ENCODE measurements around the gene AJAP1. TPM values are rescaled to one million over a fixed set of nuclear protein-coding genes. Genes with fewer than 3 reads are reported as not detected.

Gene AJAP1
- total RNA-seq, 3 donors from 2014 or later: 0.16 to 0.66 (median 0.44) TPM

- TF ChIP-seq CTCF (IDR thresholded peaks at IDR 0.05): no peak
- no peak for TF ChIP-seq POLR2A (IDR thresholded peaks at IDR 0.05)
- no peak for TF ChIP-seq POLR2AphosphoS5 (IDR thresholded peaks at IDR 0.05)
- H3K27ac ChIP-seq: no peak overlapping the region
- H3K36me3 ChIP-seq: no peaks in the 10 kb centered on the region
- no peak overlapping the region for H3K4me3 ChIP-seq
- intact Hi-C loops (cut with DNase I; ENCODE audit: low total_unique reads): no loop called here
- DNase-seq (ENCODE audit: low spot score in 2 of 2): no peak
- no peaks in the 10 kb centered on the region for H3K9me3 ChIP-seq
- H3K4me1 ChIP-seq: no peaks in the 10 kb centered on the region
- H3K27me3 ChIP-seq: peaks cover 0 to 26% of the 10 kb centered on the region in 2 donors
These were observed 57.2 kb downstream of the AJAP1 start for GRCh38 chr1:4711416-4712275.

GRCh38 chr1:4713669-4714068, 59.3 kb downstream of the AJAP1 start:
- Histone ChIP-seq H3K4me3 (no peak overlapping the region), H3K27me3 (peaks cover 0 to 21% of the 10 kb centered on the region in 2 donors), H3K27ac (no peak overlapping the region), H3K4me1 (no peaks in the 10 kb centered on the region), H3K36me3 (no peaks in the 10 kb centered on the region), H3K9me3 (no peaks in the 10 kb centered on the region)
- intact Hi-C loops (cut with DNase I; ENCODE audit: low total_unique reads): no loop called here
- TF ChIP-seq POLR2A (IDR thresholded peaks at IDR 0.05) (no peak), CTCF (IDR thresholded peaks at IDR 0.05) (no peak), POLR2AphosphoS5 (IDR thresholded peaks at IDR 0.05) (no peak)
- DNase-seq (ENCODE audit: low spot score in 2 of 2): no peak

- Histone ChIP-seq H3K4me3 (no peak overlapping the region), H3K27ac (no peak overlapping the region), H3K36me3 (no peaks in the 10 kb centered on the region), H3K4me1 (no peaks in the 10 kb centered on the region), H3K27me3 (peaks cover 0 to 12% of the 10 kb centered on the region in 2 donors), H3K9me3 (no peaks in the 10 kb centered on the region)
- DNase-seq (ENCODE audit: low spot score in 2 of 2): no peak
- intact Hi-C loops (cut with DNase I; ENCODE audit: low total_unique reads): no loop called here
- no peak for TF ChIP-seq POLR2AphosphoS5 (IDR thresholded peaks at IDR 0.05)
- no peak for TF ChIP-seq CTCF (IDR thresholded peaks at IDR 0.05)
- TF ChIP-seq POLR2A (IDR thresholded peaks at IDR 0.05): no peak
These were observed 62.0 kb downstream of the AJAP1 start for GRCh38 chr1:4716406-4716805.

GRCh38 chr1:4718071-4718470, 63.7 kb downstream of the AJAP1 start:
- Histone ChIP-seq H3K9me3 (no peaks in the 10 kb centered on the region), H3K36me3 (no peaks in the 10 kb centered on the region), H3K4me3 (no peak overlapping the region), H3K27ac (no peak overlapping the region), H3K27me3 (peaks cover 0 to 6% of the 10 kb centered on the region in 2 donors), H3K4me1 (no peaks in the 10 kb centered on the region)
- intact Hi-C loops (cut with DNase I; ENCODE audit: low total_unique reads): no loop called here
- DNase-seq (ENCODE audit: low spot score in 2 of 2): no peak
- TF ChIP-seq CTCF (IDR thresholded peaks at IDR 0.05) (no peak), POLR2A (IDR thresholded peaks at IDR 0.05) (no peak), POLR2AphosphoS5 (IDR thresholded peaks at IDR 0.05) (no peak)

GRCh38 chr1:4723106-4723505, 68.7 kb downstream of the AJAP1 start:
- Histone ChIP-seq H3K9me3 (no peaks in the 10 kb centered on the region), H3K4me3 (no peak overlapping the region), H3K27ac (no peak overlapping the region), H3K27me3 (peaks cover 0 to 6% of the 10 kb centered on the region in 2 donors), H3K4me1 (no peaks in the 10 kb centered on the region), H3K36me3 (no peaks in the 10 kb centered on the region)
- no peak for TF ChIP-seq POLR2AphosphoS5 (IDR thresholded peaks at IDR 0.05)
- TF ChIP-seq CTCF (IDR thresholded peaks at IDR 0.05): no peak
- DNase-seq (ENCODE audit: low spot score in 2 of 2): no peak
- intact Hi-C loops (cut with DNase I; ENCODE audit: low total_unique reads): no loop called here

Data from breast epithelium (tissue), 4 donors.